Fibroblast of lung (primary cell): ENCODE data around the gene DOC2B. TPM values are rescaled to one million over a fixed set of nuclear protein-coding genes. Genes with fewer than 3 reads are reported as not detected.

Experiments
- DNase-seq, 2 donors: peaks; one replicate each; pipeline versions ENCODE4 v3.0.0 to v3.0.0-alpha.2; 2010; ENCODE audit warnings: low read depth in 2 of 2
- H2AFZ ChIP-seq: 2 replicates; pipeline ENCODE4 v1.5.1; 2012; ENCODE audit warnings: low read length, control low read depth, inconsistent platforms
- H3K27ac ChIP-seq: 2 replicates; pipeline ENCODE4 v1.5.1; 2011; ENCODE audit warnings: low read length, control low read depth; ENCODE audit not compliant: insufficient read depth
- H3K27me3 ChIP-seq: 2 replicates; pipeline ENCODE4 v1.5.1; 2011; ENCODE audit warnings: mild to moderate bottlenecking, low read length; ENCODE audit not compliant: control insufficient read depth, insufficient read depth
- H3K36me3 ChIP-seq: 2 replicates; pipeline ENCODE4 v1.5.1; 2011; ENCODE audit warnings: low read length; ENCODE audit not compliant: control insufficient read depth, insufficient read depth
- H3K4me1 ChIP-seq: 2 replicates; pipeline ENCODE4 v1.5.1; 2011; ENCODE audit warnings: low read length; ENCODE audit not compliant: control insufficient read depth, insufficient read depth; ENCODE audit errors: extremely low read depth
- H3K4me2 ChIP-seq: 2 replicates; pipeline ENCODE4 v1.5.1; 2011; ENCODE audit warnings: low read length, control low read depth; ENCODE audit not compliant: insufficient read depth; ENCODE audit errors: extremely low read depth
- H3K4me3 ChIP-seq, 4 experiments: fragments of 200-600 bp in 1 of 4; sonication (generic) in 1 of 4; replicated peaks in 1 of 4; 2 replicates each; pipeline ENCODE4 v1.5.1; 2011 to 2016; ENCODE audit warnings: low read length in 4 of 4, low read depth in 3 of 4, mild to moderate bottlenecking in 3 of 4, control low read depth in 2 of 4, inconsistent platforms in 1 of 4, mixed read lengths in 1 of 4; ENCODE audit not compliant: insufficient read depth in 1 of 4; ENCODE audit errors: control extremely low read depth in 1 of 4
- H3K79me2 ChIP-seq: 2 replicates; pipeline ENCODE4 v1.5.1; 2012; ENCODE audit warnings: mild to moderate bottlenecking, low read length, inconsistent platforms; ENCODE audit not compliant: control insufficient read depth, insufficient read depth
- H3K9ac ChIP-seq: 2 replicates; pipeline ENCODE4 v1.5.1; 2011; ENCODE audit warnings: mild to moderate bottlenecking, low read length, control low read depth; ENCODE audit not compliant: insufficient read depth
- H3K9me3 ChIP-seq: 2 replicates; pipeline ENCODE4 v1.5.1; 2012; ENCODE audit warnings: low read depth, low read length; ENCODE audit not compliant: control insufficient read depth, insufficient read depth
- H4K20me1 ChIP-seq: 2 replicates; pipeline ENCODE4 v1.5.1; 2011; ENCODE audit warnings: low read length; ENCODE audit not compliant: control insufficient read depth, insufficient read depth; ENCODE audit errors: extremely low read depth
- EZH2 ChIP-seq: IDR thresholded peaks from 2 replicates; pipeline ENCODE4 v1.5.1; 2012; ENCODE audit warnings: low read length, control low read depth, mild to moderate bottlenecking; ENCODE audit errors: missing control alignments
- polyA plus RNA-seq, 2 donors: library from polyadenylated mRNA; depleted of rRNA in 1 of 2; stranded (reverse) in 1 of 2; unstranded in 1 of 2; fragments of >200 nt; gene quantifications; 2 replicates each; pipeline ENCODE4 v1.2.1, GENCODE V29; 2011 to 2012; ENCODE audit warnings: missing spikeins in 1 of 2
- total RNA-seq: library from RNA; depleted of rRNA; stranded (reverse); fragments of >200 nt; gene quantifications from 2 replicates; pipeline ENCODE4 v1.2.1, GENCODE V29; 2014
- TF ChIP-seq, protein P1 (sequence below), 2 donors: IDR thresholded peaks in 1 of 2; conservative IDR thresholded peaks in 1 of 2; 1 replicate in 1 of 2; 2 replicates in 1 of 2; pipeline ENCODE4 v1.5.1; 2011 to 2012; ENCODE audit warnings: low read length in 2 of 2, control low read depth in 1 of 2, inconsistent platforms in 1 of 2, low read depth in 1 of 2, mild to moderate bottlenecking in 1 of 2

Gene DOC2B
- total and polyA plus RNA-seq, 2 donors (not counting 1 experiment from before 2014, with no cell fraction given): not detected

DNA sequence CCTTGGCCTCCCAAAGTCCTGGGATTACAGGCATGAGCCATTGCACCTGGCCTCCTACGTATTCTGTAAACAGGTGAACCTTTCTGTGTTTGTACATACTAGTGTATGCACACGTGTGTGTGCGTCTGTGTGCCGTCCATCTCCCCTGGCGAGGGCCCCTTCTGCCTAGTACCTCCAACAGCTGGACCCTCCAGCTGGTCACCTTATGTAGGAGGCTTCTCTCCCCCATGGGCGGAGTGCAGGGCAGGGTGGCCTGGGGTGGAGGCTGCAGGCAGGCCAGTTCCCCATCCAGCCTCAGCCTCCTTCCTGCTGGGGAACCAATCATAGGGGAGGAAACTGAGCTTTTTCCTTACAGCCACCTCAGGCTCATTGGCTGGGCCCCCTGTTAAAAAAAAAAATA, 24.4 kb upstream of the DOC2B start:
- no peaks in the 10 kb centered on the region for H3K79me2 ChIP-seq
- no peak overlapping the region for H3K4me3 ChIP-seq
- H3K36me3 ChIP-seq: no peaks in the 10 kb centered on the region

DNA sequence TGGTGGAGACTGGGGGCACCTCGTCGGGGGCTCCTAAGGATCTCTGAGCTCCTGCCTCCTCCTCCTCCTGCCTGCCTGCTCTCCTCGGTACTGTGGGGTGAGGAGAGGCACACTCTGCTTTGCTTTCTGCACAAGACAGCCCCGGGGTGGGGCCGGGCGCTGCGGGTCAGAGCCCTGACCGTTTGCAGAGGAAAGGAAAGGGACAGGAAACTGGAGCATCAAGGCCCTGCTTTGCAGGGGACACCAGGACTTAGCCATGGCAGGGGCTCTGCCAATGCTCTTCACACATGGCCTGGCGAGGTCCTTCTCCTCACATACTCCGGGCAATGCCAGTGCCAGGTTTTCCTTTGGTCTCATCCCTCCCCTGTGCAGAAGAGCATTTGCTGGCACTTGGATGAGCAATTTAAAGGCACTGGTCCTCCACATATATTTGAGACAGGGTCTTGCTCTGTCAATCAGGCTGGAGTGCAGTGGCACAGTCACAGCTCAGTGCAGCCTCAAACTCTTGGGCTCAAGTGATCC, 23.8 kb upstream of the DOC2B start:
- no peak overlapping the region for H3K4me3 ChIP-seq
- H3K79me2 ChIP-seq: no peaks in the 10 kb centered on the region
- no peaks in the 10 kb centered on the region for H3K9me3 ChIP-seq
- H2AFZ ChIP-seq: no peak overlapping the region
- H3K36me3 ChIP-seq: no peaks in the 10 kb centered on the region
- DNase-seq: no peak
- H3K9ac ChIP-seq: no peak overlapping the region
- no peak overlapping the region for H3K27ac ChIP-seq
- H3K27me3 ChIP-seq: no peaks in the 10 kb centered on the region
- H3K4me1 ChIP-seq: no peaks in the 10 kb centered on the region
- TF ChIP-seq, protein P1, sequence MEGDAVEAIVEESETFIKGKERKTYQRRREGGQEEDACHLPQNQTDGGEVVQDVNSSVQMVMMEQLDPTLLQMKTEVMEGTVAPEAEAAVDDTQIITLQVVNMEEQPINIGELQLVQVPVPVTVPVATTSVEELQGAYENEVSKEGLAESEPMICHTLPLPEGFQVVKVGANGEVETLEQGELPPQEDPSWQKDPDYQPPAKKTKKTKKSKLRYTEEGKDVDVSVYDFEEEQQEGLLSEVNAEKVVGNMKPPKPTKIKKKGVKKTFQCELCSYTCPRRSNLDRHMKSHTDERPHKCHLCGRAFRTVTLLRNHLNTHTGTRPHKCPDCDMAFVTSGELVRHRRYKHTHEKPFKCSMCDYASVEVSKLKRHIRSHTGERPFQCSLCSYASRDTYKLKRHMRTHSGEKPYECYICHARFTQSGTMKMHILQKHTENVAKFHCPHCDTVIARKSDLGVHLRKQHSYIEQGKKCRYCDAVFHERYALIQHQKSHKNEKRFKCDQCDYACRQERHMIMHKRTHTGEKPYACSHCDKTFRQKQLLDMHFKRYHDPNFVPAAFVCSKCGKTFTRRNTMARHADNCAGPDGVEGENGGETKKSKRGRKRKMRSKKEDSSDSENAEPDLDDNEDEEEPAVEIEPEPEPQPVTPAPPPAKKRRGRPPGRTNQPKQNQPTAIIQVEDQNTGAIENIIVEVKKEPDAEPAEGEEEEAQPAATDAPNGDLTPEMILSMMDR (conservative IDR thresholded peaks at IDR 0.05 in 1 of 2, IDR thresholded peaks at IDR 0.05 in 1 of 2; ENCODE audit: low read depth in 1 of 2, low read length in 2 of 2): no peak
- TF ChIP-seq EZH2: no peak
- H4K20me1 ChIP-seq: no peaks in the 10 kb centered on the region
- H3K4me2 ChIP-seq: no peak overlapping the region

More for the DNA sequence above, 24.4 kb upstream of the DOC2B start:
- H3K27ac ChIP-seq: no peak overlapping the region
- no peak for DNase-seq
- H4K20me1 ChIP-seq: no peaks in the 10 kb centered on the region
- TF ChIP-seq EZH2: no peak
- TF ChIP-seq, protein P1 (conservative IDR thresholded peaks at IDR 0.05 in 1 of 2, IDR thresholded peaks at IDR 0.05 in 1 of 2; ENCODE audit: low read depth in 1 of 2, low read length in 2 of 2): no peak
- H3K4me1 ChIP-seq: no peaks in the 10 kb centered on the region
- no peaks in the 10 kb centered on the region for H3K9me3 ChIP-seq
- H3K4me2 ChIP-seq: no peak overlapping the region
- no peak overlapping the region for H3K9ac ChIP-seq
- H3K27me3 ChIP-seq: no peaks in the 10 kb centered on the region
- no peak overlapping the region for H2AFZ ChIP-seq

DNA sequence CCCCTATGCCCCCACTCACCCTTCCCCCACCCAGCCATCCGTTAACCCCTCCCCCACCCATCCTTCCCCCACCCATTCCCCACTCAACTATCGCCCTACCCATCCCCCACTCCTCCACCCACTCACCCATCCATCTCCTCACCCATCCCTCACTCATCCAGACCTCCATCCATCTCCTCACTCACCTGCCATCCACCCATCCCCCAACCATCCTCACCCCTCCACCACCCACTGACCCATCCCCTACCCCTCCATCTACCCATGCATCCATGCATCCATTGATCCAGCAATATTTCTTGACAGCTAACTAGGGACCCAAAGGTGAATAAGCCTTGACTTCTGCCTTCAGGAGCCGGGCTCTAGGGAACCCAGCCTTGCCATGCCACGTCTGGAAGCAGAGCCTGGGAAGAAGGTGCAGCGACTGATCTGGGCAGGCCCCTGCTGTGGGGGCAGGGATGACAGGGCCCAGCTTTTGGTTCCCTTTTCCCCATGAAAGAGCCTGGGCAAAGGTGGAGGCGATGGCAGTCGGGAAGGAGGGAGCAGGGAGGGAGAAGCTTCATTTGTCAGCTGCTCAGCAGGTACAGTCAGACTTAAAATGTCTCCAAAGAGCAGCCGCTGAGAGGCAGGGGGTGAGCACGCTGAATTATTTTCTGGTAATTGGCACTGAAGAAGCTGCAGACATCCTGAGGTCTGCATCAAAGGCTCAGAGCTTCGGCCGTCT, 23.1 kb upstream of the DOC2B start:
- Histone ChIP-seq H3K4me2 (no peak overlapping the region), H3K27me3 (no peaks in the 10 kb centered on the region), H4K20me1 (no peaks in the 10 kb centered on the region), H3K79me2 (no peaks in the 10 kb centered on the region), H3K4me1 (no peaks in the 10 kb centered on the region), H3K9me3 (no peaks in the 10 kb centered on the region), H2AFZ (no peak overlapping the region), H3K27ac (no peak overlapping the region), H3K36me3 (no peaks in the 10 kb centered on the region), H3K4me3 (no peak overlapping the region), H3K9ac (no peak overlapping the region)
- TF ChIP-seq, protein P1 (conservative IDR thresholded peaks at IDR 0.05 in 1 of 2, IDR thresholded peaks at IDR 0.05 in 1 of 2; ENCODE audit: low read depth in 1 of 2, low read length in 2 of 2): no peak
- TF ChIP-seq EZH2: no peak
- no peak for DNase-seq
